ENCODE measurements around the gene FAM131A. TPM values are rescaled to one million over a fixed set of nuclear protein-coding genes. Genes with fewer than 3 reads are reported as not detected.

The FAM131A gene
- total RNA-seq, 6 donors from 2014 or later, result 14.8 to 52.7 (median 25.2) TPM

GRCh38 chr3:184335291-184335660 is 2.1 kb upstream of the FAM131A start:
- peak in 1 of 2 donors; percentile 0 for ATAC-seq (ENCODE audit: low FRiP score in 2 of 2)
- Histone ChIP-seq H3K36me3 (peaks cover 32 to 52% (median 43%) of the 10 kb centered on the region in 4 donors), H3K27ac (peak overlapping the region; percentile 93 to 97 (median 95)), H3K27me3 (no peaks in the 10 kb centered on the region), H3K4me1 (peaks cover 32 to 47% (median 39%) of the 10 kb centered on the region in 4 donors), H3K9me3 (no peaks in the 10 kb centered on the region), H3K4me3 (peak overlapping the region in 3 of 4 donors; percentile 67 to 93 (median 87))
- 61 to 94% methylated on average over 2 to 4 of the region's 4 CpGs for WGBS, 2 donors
- DNase-seq, result no peak
- no peak for TF ChIP-seq EP300 (IDR thresholded peaks at IDR 0.05)
- no peak for TF ChIP-seq POLR2A (IDR thresholded peaks at IDR 0.05)
- TF ChIP-seq CTCF (IDR thresholded peaks at IDR 0.05), result no peak
- no peak for TF ChIP-seq POLR2AphosphoS5 (IDR thresholded peaks at IDR 0.05)

GRCh38 chr3:184335661-184336546 is 1.5 kb upstream of the FAM131A start:
- Histone ChIP-seq H3K4me3 (peak overlapping the region; percentile 67 to 93 (median 87)), H3K36me3 (peaks cover 28 to 46% (median 37%) of the 10 kb centered on the region in 4 donors), H3K4me1 (peaks cover 32 to 47% (median 39%) of the 10 kb centered on the region in 4 donors), H3K9me3 (no peaks in the 10 kb centered on the region), H3K27ac (peak overlapping the region; percentile 93 to 97 (median 95)), H3K27me3 (no peaks in the 10 kb centered on the region)
- peak; percentile 75 to 89 for ATAC-seq (ENCODE audit: low FRiP score in 2 of 2)
- TF ChIP-seq CTCF (IDR thresholded peaks at IDR 0.05) (peak in 1 of 6 experiments; percentile 11), EP300 (IDR thresholded peaks at IDR 0.05) (no peak), POLR2A (IDR thresholded peaks at IDR 0.05) (peak in 3 of 4 donors; percentile 49 to 84 (median 60)), POLR2AphosphoS5 (IDR thresholded peaks at IDR 0.05) (peak; percentile 80 to 93)
- peak; percentile 85 to 99 for DNase-seq
- 2% methylated on average over 55 of the region's 77 CpGs; no CpG with 5 or more reads in 1 of the 2 donors for WGBS, 2 donors

GRCh38 chr3:184336547-184337398 is 627 bp upstream of the FAM131A start:
- no peak for TF ChIP-seq EP300 (IDR thresholded peaks at IDR 0.05)
- TF ChIP-seq CTCF (IDR thresholded peaks at IDR 0.05), result no peak
- peak in 1 of 4 donors; percentile 12 for TF ChIP-seq POLR2A (IDR thresholded peaks at IDR 0.05)
- TF ChIP-seq POLR2AphosphoS5 (IDR thresholded peaks at IDR 0.05), result peak; percentile 17 to 24
- WGBS, 2 donors, result 31 to 35% methylated on average over 10 to 16 of the region's 17 CpGs
- no peaks in the 10 kb centered on the region for H3K27me3 ChIP-seq
- H3K4me1 ChIP-seq, result peaks cover 36 to 52% (median 38%) of the 10 kb centered on the region in 4 donors
- peak; percentile 7 to 50 for ATAC-seq (ENCODE audit: low FRiP score in 2 of 2)
- H3K4me3 ChIP-seq, result peak overlapping the region; percentile 67 to 93 (median 87)
- peaks cover 21 to 40% (median 30%) of the 10 kb centered on the region in 4 donors for H3K36me3 ChIP-seq
- peak overlapping the region; percentile 93 to 97 (median 95) for H3K27ac ChIP-seq
- DNase-seq, result no peak
- H3K9me3 ChIP-seq, result no peaks in the 10 kb centered on the region

GRCh38 chr3:184337981-184338380 is 581 bp downstream of the FAM131A start:
- Histone ChIP-seq H3K4me3 (peak overlapping the region in 2 of 4 donors; percentile 1 to 10), H3K27me3 (no peaks in the 10 kb centered on the region), H3K9me3 (no peaks in the 10 kb centered on the region), H3K27ac (peak overlapping the region; percentile 11 to 97 (median 94)), H3K36me3 (peaks cover 10 to 40% (median 27%) of the 10 kb centered on the region in 4 donors), H3K4me1 (peaks cover 33 to 52% (median 39%) of the 10 kb centered on the region in 4 donors)
- no peak for ATAC-seq (ENCODE audit: low FRiP score in 2 of 2)
- DNase-seq, result no peak
- 66 to 72% methylated on average over 7 of the region's 7 CpGs for WGBS, 2 donors
- TF ChIP-seq CTCF (IDR thresholded peaks at IDR 0.05) (no peak), POLR2AphosphoS5 (IDR thresholded peaks at IDR 0.05) (no peak), POLR2A (IDR thresholded peaks at IDR 0.05) (no peak), EP300 (IDR thresholded peaks at IDR 0.05) (no peak)

All from upper lobe of left lung (tissue), 6 donors.